GM19452 (cell line): ENCODE results near the gene ATP13A4.
"Not testable (repeated sequence)": the region's sequence is repeated elsewhere in the genome, so short reads cannot be mapped to it uniquely, and the experiment has no call there.

ENCODE experiments used
- ATAC-seq: cut with Tn5 transposase; IDR thresholded peaks from one replicate; pipeline ENCODE4 v1.9.1; 2021; ENCODE audit not compliant: unreplicated experiment

The ATP13A4 gene

GRCh38 chr3:193563426-193563825 is 8.7 kb upstream of the ATP13A4 start:
- ATAC-seq = no peak

DNA sequence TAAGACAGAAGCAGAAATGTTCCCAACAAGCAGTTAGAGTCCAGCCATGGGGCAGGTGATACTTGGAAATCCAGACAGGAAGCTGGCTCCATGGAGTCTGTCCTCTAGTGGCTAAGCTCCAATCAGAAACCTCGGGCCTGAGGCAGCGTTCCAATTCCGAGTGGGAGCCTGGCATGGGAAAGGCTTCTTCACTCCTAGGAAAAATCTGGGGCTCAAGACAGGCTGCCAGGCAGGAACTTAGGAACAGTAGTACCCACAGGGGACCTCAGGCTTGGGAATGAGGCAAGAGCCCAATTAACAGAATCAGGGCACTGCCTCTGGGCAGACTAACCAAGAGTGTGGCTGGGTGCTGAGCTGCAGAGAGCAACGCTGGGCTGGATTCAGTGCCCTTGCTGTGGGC is 6.2 kb upstream of the ATP13A4 start:
- ATAC-seq = no peak

DNA sequence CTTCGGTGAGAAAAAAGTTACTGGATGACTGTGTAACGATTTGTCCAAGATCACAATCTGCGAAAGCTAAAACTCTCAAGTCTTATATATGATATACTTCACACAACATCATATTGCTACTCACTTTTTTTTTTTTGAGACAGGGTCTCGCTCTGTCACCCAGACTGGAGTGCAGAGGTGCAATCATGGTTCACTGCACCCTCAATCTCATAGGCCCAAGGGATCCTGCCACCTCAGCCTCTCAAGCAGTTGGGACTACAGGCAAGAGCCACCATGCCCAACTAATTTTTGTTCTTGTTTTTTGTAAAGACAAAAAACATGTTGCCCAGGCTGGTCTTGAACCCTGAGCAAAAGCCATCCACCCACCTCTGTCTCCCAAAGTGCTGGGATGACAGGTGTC is 5.4 kb upstream of the ATP13A4 start:
- no peak for ATAC-seq

DNA sequence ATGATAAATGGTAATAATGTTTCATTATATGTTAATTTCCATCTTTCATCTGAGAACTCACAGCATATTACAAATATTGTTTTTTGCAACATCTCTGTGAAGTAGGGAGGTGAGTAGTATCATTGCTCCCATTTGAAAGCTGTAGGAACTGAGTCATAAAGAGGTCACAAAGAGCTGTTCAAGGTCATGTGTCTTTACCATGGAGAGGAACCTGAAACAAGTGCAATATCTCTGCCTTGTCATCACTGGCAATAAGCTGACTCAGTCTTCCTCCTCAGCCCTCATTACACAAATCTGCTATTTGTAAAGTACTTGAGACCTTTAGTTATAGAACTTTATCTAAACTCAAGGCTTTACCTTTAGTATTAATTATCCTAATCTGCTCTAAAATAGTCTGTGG is 4.4 kb upstream of the ATP13A4 start:
- ATAC-seq = no peak

GRCh38 chr3:193556841-193557240 is 2.1 kb upstream of the ATP13A4 start:
- ATAC-seq = no peak

DNA sequence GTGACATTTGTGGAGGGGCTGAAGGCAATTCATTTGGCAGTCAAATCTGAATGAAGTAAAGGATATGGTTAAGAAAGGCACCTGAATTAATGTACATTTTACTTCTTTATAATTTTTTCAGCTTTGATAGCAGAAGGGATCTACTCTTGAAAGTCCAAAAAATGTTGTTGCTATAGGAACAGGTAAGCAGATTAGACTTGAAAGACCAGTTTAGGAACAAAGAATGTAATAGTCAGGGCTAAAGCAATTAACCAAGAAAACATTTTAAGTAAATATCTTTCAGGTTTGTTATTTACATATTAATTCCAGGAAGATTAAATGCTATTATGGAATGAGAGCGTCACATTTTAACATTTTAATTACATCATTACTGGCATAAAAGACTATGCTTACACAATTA is 1.1 kb downstream of the ATP13A4 start:
- ATAC-seq = no peak

GRCh38 chr3:193552923-193553322 is 1.8 kb downstream of the ATP13A4 start:
- ATAC-seq = no peak

DNA sequence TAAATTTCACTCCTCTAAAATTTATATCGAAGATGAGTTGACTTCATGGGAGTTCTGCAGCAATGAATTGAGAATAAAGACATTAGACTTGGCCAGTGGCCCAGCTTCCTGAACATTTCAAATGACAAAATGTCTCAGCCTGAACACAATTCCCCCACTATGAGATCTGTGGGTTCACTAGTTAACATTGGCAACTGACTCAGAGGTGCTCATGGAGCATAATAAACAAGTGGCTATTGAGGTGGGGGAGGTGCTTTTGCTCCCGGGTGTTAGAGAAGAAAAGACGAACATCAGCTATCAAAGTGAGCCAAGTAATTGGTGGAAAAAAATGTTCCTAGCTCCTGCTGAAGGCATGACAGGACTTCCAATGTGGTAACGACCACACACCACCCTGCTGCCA is 6.3 kb downstream of the ATP13A4 start:
- ATAC-seq = no peak

GRCh38 chr3:193546129-193546528 is 8.6 kb downstream of the ATP13A4 start:
- no peak for ATAC-seq

DNA sequence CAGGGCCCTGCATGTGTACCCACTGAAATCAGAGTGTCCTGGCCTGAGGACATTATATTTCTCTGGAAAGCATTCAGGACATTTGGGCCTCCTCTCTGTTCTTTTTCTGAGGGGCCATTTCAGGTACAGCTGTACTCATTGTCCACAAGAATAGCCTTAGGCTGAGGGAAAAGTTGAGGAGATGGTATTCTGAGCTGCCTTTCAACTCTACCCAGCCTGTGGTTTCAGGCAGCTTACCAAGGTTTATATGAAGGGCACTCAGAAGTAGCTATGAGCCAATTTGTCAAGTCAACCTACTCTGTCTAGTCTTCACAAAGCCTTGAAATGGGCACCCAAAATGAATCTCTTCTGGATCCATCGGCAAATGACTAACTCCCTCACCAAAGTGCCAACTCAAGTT is 9.4 kb downstream of the ATP13A4 start:
- no peak for ATAC-seq

- ATAC-seq = no peak
Observed at GRCh38 chr3:193544289-193544688, 10.4 kb downstream of the ATP13A4 start.

GRCh38 chr3:193530231-193531165 is 24.2 kb downstream of the ATP13A4 start:
- ATAC-seq = no peak

GRCh38 chr3:193526085-193526484 is 28.6 kb downstream of the ATP13A4 start:
- ATAC-seq = not testable (repeated sequence)

DNA sequence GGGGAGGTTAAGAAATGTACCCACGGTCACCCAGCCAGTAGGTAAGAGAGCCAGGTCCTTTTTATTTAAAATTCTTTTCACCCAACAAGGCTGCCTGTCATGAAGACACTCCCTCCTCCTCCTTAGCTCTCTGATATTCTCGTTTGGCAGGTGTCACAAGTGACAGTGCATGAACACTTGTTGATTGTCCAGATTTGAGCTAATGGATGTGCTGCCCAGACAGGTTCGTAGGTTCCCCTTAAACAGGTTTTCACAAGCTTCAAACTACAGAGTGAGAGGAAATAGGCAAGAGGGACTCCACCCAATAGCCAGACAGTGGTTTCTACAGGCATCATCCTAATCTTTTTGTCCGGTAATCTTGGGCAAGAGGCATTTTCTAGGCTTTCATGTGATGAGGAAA is 32.2 kb downstream of the ATP13A4 start:
- ATAC-seq = no peak

DNA sequence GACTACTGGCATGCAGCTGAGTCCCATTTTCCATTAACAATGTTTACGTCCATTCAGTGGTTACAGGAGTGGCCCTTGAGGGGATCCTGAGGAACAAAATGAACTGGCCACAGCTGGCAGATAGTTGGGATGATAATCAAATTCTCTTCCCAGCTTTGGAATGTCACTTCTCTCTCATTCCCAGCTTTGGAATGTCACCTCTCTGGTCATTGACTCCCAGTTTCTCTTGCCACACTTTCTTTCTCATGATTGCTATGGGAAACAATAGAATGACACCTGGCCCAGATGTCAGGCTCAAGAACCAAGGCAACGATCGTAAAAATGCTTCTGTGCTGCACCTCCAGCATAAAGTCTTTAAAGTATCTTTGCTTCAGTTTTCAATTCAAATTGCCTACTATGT is 34.0 kb downstream of the ATP13A4 start:
- no peak for ATAC-seq

- ATAC-seq = no peak
Observed at GRCh38 chr3:193515966-193516365, 38.7 kb downstream of the ATP13A4 start.

DNA sequence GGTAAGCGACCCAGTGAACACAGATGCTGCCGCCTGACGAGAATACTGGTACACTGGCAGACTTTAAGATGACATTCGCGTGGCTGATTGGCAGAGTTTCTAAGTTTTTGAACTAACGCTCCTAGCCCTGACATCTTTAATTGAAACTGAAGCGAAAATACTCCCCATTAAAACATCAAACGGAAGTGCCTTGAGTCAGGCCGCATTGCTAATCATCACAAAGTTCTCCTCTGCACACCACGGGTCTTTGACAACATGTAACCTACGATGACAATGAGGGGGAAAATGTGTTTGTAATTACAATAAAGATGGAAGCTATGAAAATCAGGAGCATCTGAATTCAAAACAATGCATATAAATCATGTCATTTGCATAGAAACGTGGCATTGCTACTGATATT is 44.5 kb downstream of the ATP13A4 start:
- no peak for ATAC-seq

DNA sequence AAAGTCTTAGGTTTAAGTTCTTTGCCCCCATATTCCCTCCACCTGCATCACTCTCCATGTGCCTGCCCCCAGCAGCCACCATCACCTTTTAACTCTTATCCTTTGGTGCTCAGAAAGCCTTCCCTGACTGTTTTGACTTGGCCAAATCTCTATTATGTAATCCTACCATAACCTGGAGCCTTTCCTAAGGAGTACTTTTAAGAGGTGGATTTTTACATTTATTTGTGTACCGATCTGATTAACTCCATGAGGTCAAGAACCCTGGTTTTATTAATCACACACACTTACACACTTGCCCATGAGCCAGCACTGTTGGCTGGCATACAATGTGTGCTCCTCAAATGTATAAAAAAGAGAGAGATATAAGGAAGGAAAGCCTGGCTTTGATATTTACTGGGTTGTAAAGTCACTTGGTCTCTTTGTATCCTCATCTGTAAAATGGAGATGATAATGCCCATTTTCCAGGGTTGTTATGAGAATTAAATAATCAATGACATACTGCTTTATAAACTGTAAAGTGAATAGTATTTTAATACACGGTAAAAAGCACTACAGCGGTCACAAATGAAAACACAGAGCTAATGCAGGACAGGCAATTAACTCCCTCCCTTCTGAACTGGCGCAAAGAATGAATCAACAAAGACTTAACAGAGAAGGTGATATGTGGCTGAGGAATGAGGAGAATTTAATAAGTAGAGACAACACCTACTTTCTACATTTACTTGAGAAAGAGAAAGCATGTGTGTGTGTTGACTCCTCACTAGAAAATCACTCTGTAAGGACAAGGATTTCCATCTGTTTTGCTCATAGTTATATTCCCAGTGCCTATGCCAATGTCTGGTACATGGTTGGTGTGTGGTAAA is 45.4 kb downstream of the ATP13A4 start:
- ATAC-seq = no peak

DNA sequence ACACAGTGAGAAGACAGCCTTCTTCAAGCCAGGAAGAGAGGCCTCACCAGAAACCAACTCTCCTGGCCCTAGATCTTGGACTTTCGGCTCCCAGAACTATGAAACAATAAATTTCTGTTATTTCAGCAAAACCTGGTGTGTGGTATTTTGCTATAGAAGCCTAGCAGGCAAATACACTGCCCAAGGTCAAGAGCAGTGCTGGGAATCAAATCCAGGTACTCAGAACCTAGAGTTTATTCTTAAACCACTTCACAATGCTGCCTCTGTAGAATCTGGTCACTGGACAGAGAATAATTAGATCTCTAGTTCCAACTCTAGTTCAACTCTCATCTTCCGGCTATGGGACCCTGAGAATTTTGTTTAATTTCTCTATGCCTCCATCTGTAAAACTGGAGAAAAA is 46.6 kb downstream of the ATP13A4 start:
- ATAC-seq = no peak

DNA sequence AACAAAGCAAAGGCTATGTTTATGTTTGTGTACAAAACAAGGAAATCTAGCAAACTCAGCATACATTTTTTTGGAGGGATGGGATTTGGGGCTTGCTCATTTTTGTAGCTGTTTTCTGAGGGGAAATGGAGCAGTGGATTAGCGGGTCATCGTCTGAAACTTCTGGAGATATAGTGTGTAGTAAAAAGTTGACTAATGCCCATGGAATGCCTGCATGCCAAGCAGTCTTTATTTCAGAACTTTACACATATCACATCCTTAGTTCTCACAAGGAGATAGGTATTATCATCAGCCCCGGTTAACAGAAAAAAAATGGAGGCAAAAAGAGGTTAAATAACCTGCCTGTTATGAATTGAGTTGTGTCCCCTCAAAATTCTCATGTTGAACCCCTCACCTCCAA is 47.1 kb downstream of the ATP13A4 start:
- ATAC-seq = no peak

GRCh38 chr3:193506921-193507320 is 47.8 kb downstream of the ATP13A4 start:
- no peak for ATAC-seq

DNA sequence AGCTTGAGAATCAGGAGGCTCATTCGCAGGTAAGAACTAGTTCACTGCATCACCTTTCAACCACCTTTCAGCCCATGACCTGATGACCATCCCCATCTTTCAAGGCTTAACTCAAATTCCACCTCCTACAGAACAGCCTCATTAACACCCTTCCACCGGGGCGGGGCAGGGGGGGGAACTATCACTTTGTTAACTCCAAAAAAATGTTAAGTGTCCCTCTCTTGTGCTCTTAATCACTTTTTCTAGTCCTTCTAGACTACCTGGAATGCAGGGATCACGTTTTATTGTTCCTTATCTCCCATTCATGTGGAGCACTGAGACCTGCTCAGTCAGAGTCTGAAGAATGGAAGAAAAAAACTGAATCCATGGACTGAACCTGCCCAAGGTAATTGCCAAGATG is 51.8 kb downstream of the ATP13A4 start:
- ATAC-seq = no peak
